HG03469 (cell line): Measurements from ENCODE around the gene ME3.
"Not testable (repeated sequence)": the region's sequence is repeated elsewhere in the genome, so short reads cannot be mapped to it uniquely, and the experiment has no call there.

Source experiments
- ATAC-seq: cut with Tn5 transposase; IDR thresholded peaks from one replicate; pipeline ENCODE4 v1.9.1; 2021; ENCODE audit warnings: mild to moderate bottlenecking, moderate library complexity, moderate number of reproducible peaks; ENCODE audit not compliant: unreplicated experiment

The ME3 gene

GRCh38 chr11:86565801-86566312, 106.6 kb downstream of the ME3 start:
- no peak for ATAC-seq

- no peak for ATAC-seq
These were observed 107.0 kb downstream of the ME3 start for GRCh38 chr11:86565388-86565787.

DNA sequence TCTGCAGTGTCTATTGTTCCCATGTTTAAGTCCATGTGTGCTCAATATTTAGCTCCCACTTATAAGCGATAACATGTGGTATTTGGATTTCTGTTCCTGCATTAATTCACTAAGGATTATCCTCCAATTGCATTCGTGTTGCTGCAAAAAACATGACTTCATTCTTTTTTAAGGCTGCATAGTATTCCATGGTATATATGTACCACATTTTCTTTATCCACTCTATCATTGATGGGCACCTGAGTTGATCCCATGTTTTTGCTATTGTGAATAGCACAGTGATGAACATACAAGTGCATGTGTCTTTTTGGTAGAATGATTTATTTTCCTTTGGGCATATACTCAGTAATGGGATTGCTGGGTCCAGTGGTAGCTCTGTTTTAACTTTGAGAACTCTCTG, 109.6 kb downstream of the ME3 start:
- ATAC-seq = not testable (repeated sequence)

GRCh38 chr11:86559311-86559945, 113.0 kb downstream of the ME3 start:
- no peak for ATAC-seq

DNA sequence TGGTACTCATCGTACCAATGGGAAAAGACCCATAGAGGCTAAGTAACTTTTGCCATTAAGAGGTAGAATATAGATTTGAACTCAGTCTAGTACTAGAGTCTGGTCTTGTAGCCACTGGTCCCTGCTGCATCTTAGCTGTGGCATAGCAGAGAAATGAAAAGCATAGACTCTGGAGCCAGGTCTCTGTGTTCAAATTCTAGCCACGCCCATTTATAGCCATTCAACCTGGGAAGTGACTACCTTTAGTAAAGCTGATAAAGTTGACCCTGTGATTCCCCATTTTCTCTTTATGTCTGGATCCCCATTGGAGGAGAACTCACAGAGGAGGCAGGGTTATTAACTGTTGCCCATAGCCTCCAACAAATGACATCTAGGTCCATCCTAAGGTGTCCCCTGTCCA, 113.6 kb downstream of the ME3 start:
- no peak for ATAC-seq

DNA sequence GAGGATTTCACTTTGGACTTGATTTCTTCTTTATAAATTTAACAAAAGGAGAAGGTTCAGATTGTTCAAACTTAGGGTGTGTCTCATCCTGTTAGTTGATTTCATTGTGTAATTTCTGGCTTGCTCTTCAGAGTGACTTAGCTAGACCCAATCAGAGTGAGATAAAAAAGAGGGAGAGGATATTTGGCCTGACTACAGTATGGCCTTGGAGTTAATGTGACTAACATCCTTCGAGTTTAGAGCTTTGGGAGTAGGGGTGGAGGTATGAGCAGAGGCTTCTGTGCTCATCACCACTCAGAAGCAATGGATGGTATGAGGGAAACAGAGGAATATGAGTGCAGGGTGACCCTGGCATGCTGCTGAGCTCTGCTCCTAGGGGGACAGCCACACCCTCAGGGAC, 114.2 kb downstream of the ME3 start:
- no peak for ATAC-seq

GRCh38 chr11:86555866-86556265, 116.5 kb downstream of the ME3 start:
- ATAC-seq = no peak

DNA sequence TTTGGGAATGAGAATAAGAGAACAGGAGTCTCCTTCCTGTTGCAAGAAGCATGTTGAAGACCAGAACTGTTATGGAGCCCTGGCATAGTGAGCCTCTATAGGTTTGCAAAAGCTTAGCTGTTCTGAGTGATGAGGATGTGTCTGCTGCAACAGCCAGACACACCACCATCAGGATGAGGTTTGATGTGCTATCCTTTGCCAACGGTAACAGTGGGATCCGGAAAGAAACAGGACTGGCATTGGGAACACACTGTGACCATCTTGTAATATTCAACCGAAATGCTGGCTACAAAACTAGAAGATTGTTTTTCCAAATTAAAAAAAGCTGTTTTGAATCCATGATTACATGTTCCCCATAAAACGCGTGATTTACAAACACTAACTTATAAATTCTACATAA, 117.0 kb downstream of the ME3 start:
- no peak for ATAC-seq

- no peak for ATAC-seq
These were observed 119.2 kb downstream of the ME3 start for GRCh38 chr11:86553265-86553664.

DNA sequence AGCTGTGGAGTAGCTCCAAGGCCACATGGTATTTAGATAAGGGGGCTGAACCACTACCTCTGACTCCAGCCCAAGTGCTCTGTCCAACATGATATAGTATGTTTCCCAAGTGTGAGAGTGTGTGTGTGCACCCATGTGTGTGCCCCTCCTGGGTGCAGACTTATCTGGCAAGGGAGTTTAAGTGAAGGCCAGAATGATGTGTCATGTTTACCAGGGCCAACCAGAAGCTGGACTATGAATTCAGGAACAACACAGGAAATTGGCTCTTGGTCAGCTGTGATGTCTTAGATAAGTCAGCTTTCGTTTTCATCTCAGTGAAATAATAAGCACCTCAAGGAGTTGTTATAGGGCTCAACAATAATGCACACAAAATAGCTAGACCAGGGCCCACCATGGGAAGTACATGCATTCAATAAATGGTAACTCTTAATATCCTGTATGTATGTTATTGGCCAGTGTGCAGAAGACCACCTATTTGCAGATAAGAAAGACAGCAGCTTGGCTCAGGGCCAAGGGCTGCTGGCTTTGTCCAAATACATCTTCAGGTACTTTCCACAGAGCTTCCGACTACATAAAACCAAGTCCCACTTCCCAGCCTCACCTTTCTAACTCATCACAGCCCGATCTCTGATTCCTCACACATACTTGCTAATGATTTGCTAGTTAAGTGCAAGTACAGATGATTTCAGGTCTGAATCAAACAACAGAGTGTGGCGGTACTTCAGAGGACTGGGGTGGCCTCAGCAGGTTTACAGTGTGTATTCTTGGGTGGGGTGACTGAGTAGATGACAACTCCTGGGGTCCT, 120.9 kb downstream of the ME3 start:
- ATAC-seq = no peak

GRCh38 chr11:86550757-86551156, 121.7 kb downstream of the ME3 start:
- no peak for ATAC-seq

GRCh38 chr11:86548271-86548917, 124.0 kb downstream of the ME3 start:
- ATAC-seq = no peak

GRCh38 chr11:86547727-86548126, 124.7 kb downstream of the ME3 start:
- no peak for ATAC-seq

DNA sequence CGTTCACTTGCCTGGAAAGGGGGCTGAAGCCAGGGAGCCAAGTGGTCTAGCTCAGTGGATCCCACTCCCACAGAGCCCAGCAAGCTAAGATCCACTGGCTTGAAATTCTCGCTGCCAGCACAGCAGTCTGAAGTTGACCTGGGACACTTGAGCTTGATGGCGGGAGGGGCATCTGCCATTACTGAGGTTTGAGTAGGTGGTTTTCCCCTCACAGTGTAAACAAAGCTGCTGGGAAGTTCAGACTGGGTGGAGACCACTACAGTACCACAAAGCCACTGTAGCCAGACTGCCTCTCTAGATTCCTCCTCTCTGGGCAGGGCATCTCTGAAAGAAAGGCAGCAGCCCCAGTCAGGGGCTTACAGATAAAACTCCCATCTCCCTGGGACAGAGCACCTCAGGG, 131.1 kb downstream of the ME3 start:
- ATAC-seq = not testable (repeated sequence)

GRCh38 chr11:86538223-86538548, 134.2 kb downstream of the ME3 start:
- ATAC-seq = no peak

- no peak for ATAC-seq
These were observed 134.7 kb downstream of the ME3 start for GRCh38 chr11:86537541-86538222.

DNA sequence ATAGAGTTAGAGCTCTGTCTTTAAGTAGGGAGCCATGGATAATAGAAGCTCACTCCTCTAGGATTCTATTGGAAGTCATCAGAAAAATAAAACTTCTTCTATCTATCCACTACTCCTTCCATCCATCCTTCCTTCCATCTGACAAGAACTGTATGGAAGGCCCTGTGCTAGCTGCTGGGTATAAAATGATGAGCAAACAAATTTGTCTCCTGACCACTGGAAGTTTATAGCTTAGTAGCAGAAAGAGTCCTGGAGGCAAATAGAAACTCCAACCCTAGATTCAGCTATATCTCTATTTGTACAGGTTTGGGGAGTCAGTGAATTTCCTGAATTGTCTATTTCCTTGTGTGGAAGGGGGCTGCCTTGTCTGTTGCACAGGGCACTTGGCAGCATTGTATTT, 136.6 kb downstream of the ME3 start:
- ATAC-seq = no peak

- no peak for ATAC-seq
These were observed 147.6 kb downstream of the ME3 start for GRCh38 chr11:86524620-86525352.

DNA sequence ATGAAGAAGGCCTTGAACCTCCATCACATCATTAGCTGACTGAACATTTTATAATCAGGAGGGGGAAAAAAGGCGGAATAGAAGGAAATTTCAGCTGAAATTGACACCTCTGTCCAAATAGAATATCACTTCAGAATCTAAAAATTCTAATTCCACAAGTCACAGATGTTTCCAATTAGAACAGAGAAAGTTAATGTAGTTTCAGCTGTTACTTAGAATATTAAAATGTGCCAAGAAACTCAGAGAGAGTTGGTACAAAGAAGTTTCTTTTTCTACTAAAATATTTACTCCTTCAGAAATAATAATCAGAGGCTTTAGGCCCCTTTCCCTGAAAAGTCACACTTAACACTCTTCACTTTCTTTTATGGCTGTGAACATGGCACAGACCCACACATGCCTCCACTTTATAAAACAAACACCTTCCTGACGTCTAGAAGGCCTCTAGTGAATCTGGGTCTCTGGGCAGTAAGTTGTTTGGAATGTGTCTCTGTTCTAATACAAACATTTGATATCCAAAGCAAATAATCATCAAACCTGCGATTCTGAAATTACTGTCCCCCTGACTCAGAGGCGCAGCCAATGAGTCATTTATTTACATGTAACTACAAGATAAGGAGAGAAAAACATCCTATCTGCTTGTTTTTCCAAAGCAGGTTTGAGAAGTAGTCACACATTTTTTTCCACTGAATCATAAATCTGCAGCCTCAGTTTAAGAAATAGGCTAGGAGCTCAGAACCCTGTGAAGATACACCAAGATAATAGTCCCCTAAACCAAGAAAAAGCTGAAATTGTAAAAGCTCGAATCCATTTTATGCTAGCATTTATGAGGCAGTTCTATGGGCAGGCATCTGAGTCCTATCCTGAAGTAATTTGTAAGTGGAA, 148.4 kb downstream of the ME3 start:
- no peak for ATAC-seq

DNA sequence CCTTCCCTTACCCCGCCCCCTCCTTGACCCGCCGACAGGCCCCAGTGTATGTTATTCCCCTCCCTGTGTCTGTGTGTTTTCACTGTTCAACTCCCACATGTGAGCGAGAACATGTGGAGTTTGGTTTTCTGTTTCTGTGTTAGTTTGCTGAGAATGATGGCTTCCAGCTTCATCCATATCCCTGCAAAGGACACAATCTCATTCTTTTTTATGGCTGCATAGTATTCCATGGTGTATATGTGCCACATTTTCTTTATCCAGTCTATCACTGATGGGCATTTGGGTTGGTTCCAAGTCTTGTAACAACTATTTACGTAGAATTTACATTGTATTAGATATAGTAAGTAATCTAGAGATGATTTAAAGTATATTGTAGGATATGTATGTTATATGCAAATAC, 149.9 kb downstream of the ME3 start:
- not testable (repeated sequence) for ATAC-seq
